ENCODE data around the gene CSGALNACT2. TPM values are rescaled to one million over a fixed set of nuclear protein-coding genes. Genes with fewer than 3 reads are reported as not detected.

CSGALNACT2 gene
- total RNA-seq, 2 experiments from 2014 or later = 13.2 to 33.6 TPM

- Histone ChIP-seq H3K36me3 (ENCODE audit: insufficient read depth, low read length) (peaks cover 25% of the 10 kb centered on the region), H3K79me2 (ENCODE audit: insufficient read depth, low read depth, low read length) (peaks cover 94% of the 10 kb centered on the region), H3K27ac (ENCODE audit: low read depth, low read length, poor library complexity, severe bottlenecking) (no peak overlapping the region), H3K9me2 (ENCODE audit: insufficient read depth, low read length) (no peaks in the 10 kb centered on the region), H4K20me1 (ENCODE audit: insufficient read depth, low read length) (peaks cover 14% of the 10 kb centered on the region; the same call in 1 of the 2 replicates), H2AFZ (ENCODE audit: low read length) (no peak overlapping the region), H3K4me1 (ENCODE audit: insufficient read depth, low read length, poor library complexity, severe bottlenecking) (peaks cover 8% of the 10 kb centered on the region), H3K9me3 (ENCODE audit: low read length) (no peaks in the 10 kb centered on the region), H3K4me2 (ENCODE audit: low read length) (no peak overlapping the region), H3K4me3 (ENCODE audit: low read depth, low read length, poor library complexity, severe bottlenecking) (no peak overlapping the region)
- no peak for TF ChIP-seq EZH2phosphoT487 (IDR thresholded peaks at IDR 0.05; ENCODE audit: borderline replicate concordance, low read depth, low read length)
- TF ChIP-seq, protein P1, sequence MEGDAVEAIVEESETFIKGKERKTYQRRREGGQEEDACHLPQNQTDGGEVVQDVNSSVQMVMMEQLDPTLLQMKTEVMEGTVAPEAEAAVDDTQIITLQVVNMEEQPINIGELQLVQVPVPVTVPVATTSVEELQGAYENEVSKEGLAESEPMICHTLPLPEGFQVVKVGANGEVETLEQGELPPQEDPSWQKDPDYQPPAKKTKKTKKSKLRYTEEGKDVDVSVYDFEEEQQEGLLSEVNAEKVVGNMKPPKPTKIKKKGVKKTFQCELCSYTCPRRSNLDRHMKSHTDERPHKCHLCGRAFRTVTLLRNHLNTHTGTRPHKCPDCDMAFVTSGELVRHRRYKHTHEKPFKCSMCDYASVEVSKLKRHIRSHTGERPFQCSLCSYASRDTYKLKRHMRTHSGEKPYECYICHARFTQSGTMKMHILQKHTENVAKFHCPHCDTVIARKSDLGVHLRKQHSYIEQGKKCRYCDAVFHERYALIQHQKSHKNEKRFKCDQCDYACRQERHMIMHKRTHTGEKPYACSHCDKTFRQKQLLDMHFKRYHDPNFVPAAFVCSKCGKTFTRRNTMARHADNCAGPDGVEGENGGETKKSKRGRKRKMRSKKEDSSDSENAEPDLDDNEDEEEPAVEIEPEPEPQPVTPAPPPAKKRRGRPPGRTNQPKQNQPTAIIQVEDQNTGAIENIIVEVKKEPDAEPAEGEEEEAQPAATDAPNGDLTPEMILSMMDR (conservative IDR thresholded peaks at IDR 0.05; ENCODE audit: low read length) = no peak
- no peak for DNase-seq (ENCODE audit: low spot score)
- intact Hi-C loops (cut with micrococcal nuclease; ENCODE audit: unreplicated experiment) = no loop called here
- CTCF ChIA-PET (ENCODE audit: unreplicated experiment) = no interaction called here
- BruUV-seq (replicated peaks) = no TSS peak
- POLR2A ChIA-PET = no interaction called here
These were observed 17.5 kb downstream of the CSGALNACT2 start for GRCh38 chr10:43155741-43156140.

DNA sequence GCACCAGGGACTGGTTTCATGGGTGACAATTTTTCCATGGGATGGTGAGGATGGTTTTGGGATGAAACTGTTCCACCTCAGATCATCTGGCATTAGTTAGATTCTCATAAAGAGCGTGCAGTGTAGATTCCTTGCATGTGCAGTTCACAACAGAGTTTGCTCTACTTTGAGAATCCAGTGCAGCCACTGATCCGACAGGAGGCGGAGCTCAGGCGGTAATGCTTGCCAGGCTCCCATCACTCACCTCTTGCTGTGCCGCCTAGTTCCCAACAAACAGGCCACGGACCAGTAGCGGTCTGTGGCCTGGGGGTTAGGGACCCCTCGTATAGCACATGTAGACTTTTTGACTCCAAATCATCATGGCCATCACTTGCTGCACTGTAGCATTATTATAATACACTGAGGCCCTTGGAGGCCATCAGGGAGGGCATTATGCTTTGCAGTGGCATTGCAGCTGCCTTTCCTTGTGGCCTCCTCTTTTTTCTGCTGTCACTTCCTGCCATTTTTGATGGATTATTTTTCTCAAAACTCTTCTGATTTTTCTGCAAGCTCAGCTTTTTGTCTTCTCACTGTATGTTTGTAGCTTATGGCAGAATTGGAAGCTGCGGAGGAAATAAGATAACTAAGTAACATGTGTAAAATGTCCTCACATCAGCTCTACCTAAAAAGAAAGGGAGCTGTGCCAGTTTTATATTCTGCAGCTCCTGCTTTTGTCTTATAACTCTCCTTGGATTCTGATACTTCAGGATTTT lies 18.5 kb downstream of the CSGALNACT2 start:
- Histone ChIP-seq H3K79me2 (ENCODE audit: insufficient read depth, low read depth, low read length) (peaks cover 89% of the 10 kb centered on the region), H4K20me1 (ENCODE audit: insufficient read depth, low read length) (peaks cover 14% of the 10 kb centered on the region; the same call in 1 of the 2 replicates), H3K27ac (ENCODE audit: low read depth, low read length, poor library complexity, severe bottlenecking) (no peak overlapping the region), H3K9me3 (ENCODE audit: low read length) (no peaks in the 10 kb centered on the region), H3K4me3 (ENCODE audit: low read depth, low read length, poor library complexity, severe bottlenecking) (no peak overlapping the region), H3K4me1 (ENCODE audit: insufficient read depth, low read length, poor library complexity, severe bottlenecking) (peaks cover 3% of the 10 kb centered on the region), H3K4me2 (ENCODE audit: low read length) (no peak overlapping the region), H3K9me2 (ENCODE audit: insufficient read depth, low read length) (no peaks in the 10 kb centered on the region), H3K36me3 (ENCODE audit: insufficient read depth, low read length) (peaks cover 35% of the 10 kb centered on the region), H2AFZ (ENCODE audit: low read length) (no peak overlapping the region)
- CTCF ChIA-PET (ENCODE audit: unreplicated experiment) = no interaction called here
- POLR2A ChIA-PET = interaction anchor here (0.6 to 1.2 kb wide), 3 partner anchors 9 to 37 kb away, joined by 3 to 4 read pairs (median 3); no protein-coding TSS in a partner anchor
- BruUV-seq (replicated peaks) = no TSS peak
- DNase-seq (ENCODE audit: low spot score) = no peak
- intact Hi-C loops (cut with micrococcal nuclease; ENCODE audit: unreplicated experiment) = no loop called here
- no peak for TF ChIP-seq EZH2phosphoT487 (IDR thresholded peaks at IDR 0.05; ENCODE audit: borderline replicate concordance, low read depth, low read length)
- TF ChIP-seq, protein P1 (conservative IDR thresholded peaks at IDR 0.05; ENCODE audit: low read length) = no peak

- intact Hi-C loops (cut with micrococcal nuclease; ENCODE audit: unreplicated experiment) = no loop called here
- no peaks in the 10 kb centered on the region for H3K9me2 ChIP-seq (ENCODE audit: insufficient read depth, low read length)
- H3K27ac ChIP-seq (ENCODE audit: low read depth, low read length, poor library complexity, severe bottlenecking) = no peak overlapping the region
- peaks cover 11% of the 10 kb centered on the region; the same call in 1 of the 2 replicates for H4K20me1 ChIP-seq (ENCODE audit: insufficient read depth, low read length)
- BruUV-seq (replicated peaks) = no TSS peak
- no peak overlapping the region for H3K4me2 ChIP-seq (ENCODE audit: low read length)
- H3K79me2 ChIP-seq (ENCODE audit: insufficient read depth, low read depth, low read length) = peaks cover 70% of the 10 kb centered on the region
- no peaks in the 10 kb centered on the region for H3K4me1 ChIP-seq (ENCODE audit: insufficient read depth, low read length, poor library complexity, severe bottlenecking)
- no peak overlapping the region for H2AFZ ChIP-seq (ENCODE audit: low read length)
- H3K4me3 ChIP-seq (ENCODE audit: low read depth, low read length, poor library complexity, severe bottlenecking) = no peak overlapping the region
- H3K36me3 ChIP-seq (ENCODE audit: insufficient read depth, low read length) = peaks cover 54% of the 10 kb centered on the region
- CTCF ChIA-PET (ENCODE audit: unreplicated experiment) = no interaction called here
- TF ChIP-seq, protein P1 (conservative IDR thresholded peaks at IDR 0.05; ENCODE audit: low read length) = no peak
- no peak for TF ChIP-seq EZH2phosphoT487 (IDR thresholded peaks at IDR 0.05; ENCODE audit: borderline replicate concordance, low read depth, low read length)
- H3K9me3 ChIP-seq (ENCODE audit: low read length) = no peaks in the 10 kb centered on the region
- POLR2A ChIA-PET = interaction anchor here (0.7 kb wide), 1 partner anchor 299 kb away, joined by 4 read pairs; no protein-coding TSS in a partner anchor
- DNase-seq (ENCODE audit: low spot score) = no peak
These were observed 20.4 kb downstream of the CSGALNACT2 start for GRCh38 chr10:43158636-43159035.
